PFSK-1 (cell line): Measurements from ENCODE around the gene DHRSX.

Experiments used
- FOXP2 ChIP-seq: optimal IDR thresholded peaks from 2 replicates; pipeline ENCODE3; 2011; ENCODE audit warnings: borderline replicate concordance, control low read depth, inconsistent platforms; ENCODE audit not compliant: insufficient read depth; ENCODE audit errors: extremely low read length, extremely low read depth
- POLR2AphosphoS5 ChIP-seq: IDR thresholded peaks from 2 replicates; pipeline ENCODE4 v1.6.1; 2012; ENCODE audit warnings: low read depth, mild to moderate bottlenecking, control low read depth, low read length, moderate library complexity
- REST ChIP-seq, 2 experiments: IDR thresholded peaks; 2 replicates each; pipeline versions ENCODE4 v1.6.1 to v1.8.0; 2011 to 2012; ENCODE audit warnings: low read depth in 2 of 2, low read length in 2 of 2, control low read depth in 1 of 2, inconsistent platforms in 1 of 2, mild to moderate bottlenecking in 1 of 2, moderate library complexity in 1 of 2; ENCODE audit not compliant: insufficient read depth in 1 of 2
- SIN3A ChIP-seq: IDR thresholded peaks from 2 replicates; pipeline ENCODE4 v1.6.1; 2012; ENCODE audit warnings: mild to moderate bottlenecking, low read length, moderate library complexity, borderline replicate concordance; ENCODE audit not compliant: insufficient read depth
- TAF1 ChIP-seq: IDR thresholded peaks from 2 replicates; pipeline ENCODE4 v1.6.1; 2012; ENCODE audit warnings: low read length, control low read depth, borderline replicate concordance; ENCODE audit not compliant: insufficient read depth

GRCh38 chrX:2389324-2389723 is 111.5 kb downstream of the DHRSX start:
- TF ChIP-seq REST (IDR thresholded peaks at IDR 0.05; ENCODE audit: insufficient read depth in 1 of 2, low read depth in 2 of 2, low read length in 2 of 2) (no peak), POLR2AphosphoS5 (no peak), TAF1 (no peak), SIN3A (no peak), FOXP2 (no peak)
